ENCODE data around the gene MTCL1. TPM values are rescaled to one million over a fixed set of nuclear protein-coding genes. Genes with fewer than 3 reads are reported as not detected.

MTCL1 gene
- total and polyA plus RNA-seq, 2 of the 8 experiments (the other 6 are each of a cell fraction or from before 2014, with no cell fraction given): 16.6 to 60.8 TPM

DNA sequence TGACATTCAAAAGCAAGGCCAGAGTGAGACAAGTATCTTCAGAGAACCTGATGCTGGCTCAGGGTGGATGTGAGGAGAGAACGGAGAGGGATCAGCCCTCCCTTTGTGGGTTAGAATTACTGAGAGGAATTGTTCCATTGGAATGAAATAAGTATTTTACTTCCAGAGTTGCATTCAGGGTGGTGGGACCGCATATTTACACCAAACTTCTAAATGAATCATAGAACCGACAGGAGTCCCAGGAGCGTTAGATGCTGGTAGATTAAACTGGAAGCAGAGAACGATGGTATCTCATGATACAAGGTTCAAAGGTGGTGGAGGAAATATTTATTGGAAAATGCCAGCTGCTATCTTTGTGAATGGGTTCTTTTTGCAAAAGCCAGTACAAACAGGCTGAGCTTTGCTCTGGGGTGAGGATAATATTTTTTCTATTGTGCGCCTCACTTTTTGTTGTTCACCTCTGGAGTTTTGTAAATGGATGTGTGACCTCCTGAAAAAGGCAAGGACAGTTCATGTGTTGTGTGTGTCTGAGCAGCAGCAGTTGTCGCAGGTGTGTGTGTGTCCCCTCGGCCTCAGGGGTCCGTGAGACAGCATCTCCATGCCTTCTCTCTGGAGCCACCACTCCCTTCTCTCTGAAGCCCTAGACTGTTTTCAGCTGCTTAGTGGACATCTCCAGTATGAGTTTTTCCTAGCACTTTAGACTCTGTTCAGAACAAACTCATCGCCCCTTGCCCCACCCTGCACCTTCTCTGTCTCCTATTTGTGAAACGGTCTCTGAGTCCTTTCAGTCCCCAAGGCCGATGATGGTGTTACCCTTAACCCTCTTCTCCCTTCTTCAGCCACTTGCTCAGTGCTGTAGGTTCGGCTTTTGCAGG lies 17.8 kb downstream of the MTCL1 start:
- no peaks in the 10 kb centered on the region for H3K9me3 ChIP-seq (ENCODE audit: insufficient read depth in 2 of 2, low read depth in 1 of 2, low read length in 1 of 2)
- WGBS, 2 experiments (ENCODE audit: extremely low coverage in 1 of 2, insufficient coverage in 1 of 2, insufficient read length in 1 of 2, insufficient replicate concordance in 2 of 2, low coverage in 1 of 2, low lambda C conversion rate in 2 of 2, missing lambda C conversion rate in 1 of 2): 94% methylated on average over 13 of the region's 13 CpGs; no CpG with 5 or more reads in 1 of the 2 experiments
- FAIRE-seq (no peak), DNase-seq (ENCODE audit: low read depth in 1 of 2, low spot score in 2 of 2) (no peak)
- H3K23ac ChIP-seq (ENCODE audit: insufficient read length): no peak overlapping the region
- no peak overlapping the region for H4K5ac ChIP-seq (ENCODE audit: insufficient read length, low read depth, low read length)
- H2AFZ ChIP-seq (ENCODE audit: low read length): no peak overlapping the region
- peak overlapping the region; percentile 36 for H2BK120ac ChIP-seq (replicated peaks; ENCODE audit: low read depth, low read length)
- H3K4me3 ChIP-seq (ENCODE audit: extremely low read depth in 1 of 4, insufficient read depth in 2 of 4, low read depth in 3 of 4, low read length in 4 of 4): no peak overlapping the region
- H3K27ac ChIP-seq (ENCODE audit: low read depth, low read length): no peak overlapping the region
- CTCF ChIA-PET (ENCODE audit: partially characterized antibody): interaction anchor here (0.7 to 1.9 kb wide), 3 partner anchors 44 to 265 kb away, joined by 3 to 4 read pairs (median 3); no protein-coding TSS in a partner anchor
- peak overlapping the region; percentile 5; the same call in 1 of the 2 replicates for H3K18ac ChIP-seq (ENCODE audit: extremely low read depth, low read length)
- no peak overlapping the region; the same call in 1 of the 2 replicates for H2BK12ac ChIP-seq (ENCODE audit: low read depth, low read length)
- peak overlapping the region; percentile 80; the same call in 1 of the 2 replicates for H2BK20ac ChIP-seq (ENCODE audit: low read length)
- H3K56ac ChIP-seq (replicated peaks; ENCODE audit: insufficient read length, low read depth, low read length): no peak overlapping the region
- no peak overlapping the region for H3K4me2 ChIP-seq (ENCODE audit: insufficient read depth in 1 of 2, low read depth in 2 of 2, low read length in 2 of 2)
- peaks cover 0 to 28% of the 10 kb centered on the region in 2 experiments; a peak in 2 of 4 replicates for H3K79me2 ChIP-seq (ENCODE audit: control insufficient read depth in 1 of 2, insufficient read depth in 2 of 2, low read length in 2 of 2)
- H2BK5ac ChIP-seq (ENCODE audit: low read depth, low read length): peak overlapping the region; percentile 93; the same call in 1 of the 2 replicates
- H4K91ac ChIP-seq (replicated peaks; ENCODE audit: insufficient read length, low read length): peak overlapping the region; percentile 48
- H3K4ac ChIP-seq (replicated peaks; ENCODE audit: insufficient read length, low read depth, low read length): peak overlapping the region; percentile 2
- no peak overlapping the region for H3K9ac ChIP-seq (replicated peaks in 1 of 4; ENCODE audit: extremely low read depth in 1 of 4, low read depth in 3 of 4, low read length in 3 of 4)
- H3K4me1 ChIP-seq (replicated peaks in 1 of 4; ENCODE audit: control insufficient read depth in 3 of 4, insufficient read depth in 4 of 4, low read length in 3 of 4): peaks cover 4 to 16% (median 12%) of the 10 kb centered on the region in 4 experiments; a peak in 6 of 7 replicates
- H4K20me1 ChIP-seq (replicated peaks in 1 of 2; ENCODE audit: control insufficient read depth in 1 of 2, insufficient read depth in 2 of 2, low read length in 2 of 2): peaks cover 0 to 1% of the 10 kb centered on the region in 2 experiments
- POLR2A ChIA-PET (ENCODE audit: partially characterized antibody): interaction anchor here (3.3 kb wide), 1 partner anchor 15 kb away, joined by 12 read pairs; no protein-coding TSS in a partner anchor
- H2BK15ac ChIP-seq (ENCODE audit: low read length): 0 out of 2 replicates have a peak overlapping the region, but pooled peaks have one; percentile 54
- H4K8ac ChIP-seq (ENCODE audit: extremely low read depth, insufficient read depth, low read length): no peak overlapping the region
- no peaks in the 10 kb centered on the region for H3K27me3 ChIP-seq (replicated peaks in 1 of 4; ENCODE audit: control insufficient read depth in 3 of 4, extremely low read depth in 1 of 4, insufficient read depth in 3 of 4, low read length in 3 of 4)
- no peaks in the 10 kb centered on the region for H3K79me1 ChIP-seq (ENCODE audit: low read depth, low read length)
- H2AK5ac ChIP-seq (ENCODE audit: low read depth, low read length): no peak overlapping the region; the same call in 1 of the 2 replicates
- peaks cover 5 to 34% (median 6%) of the 10 kb centered on the region in 4 experiments; a peak in 4 of 8 replicates for H3K36me3 ChIP-seq (ENCODE audit: control insufficient read depth in 2 of 4, insufficient read depth in 4 of 4, low read length in 3 of 4)
- H3K14ac ChIP-seq (ENCODE audit: insufficient read length): no peak overlapping the region
- no peaks in the 10 kb centered on the region for H3K23me2 ChIP-seq (ENCODE audit: low read depth, low read length)
- no peak for TF ChIP-seq BCL11A (IDR thresholded peaks at IDR 0.05; ENCODE audit: low read depth in 2 of 2, low read length in 2 of 2)
- no peak for TF ChIP-seq GABPA (IDR thresholded peaks at IDR 0.05; ENCODE audit: borderline replicate concordance, insufficient read depth, low read length)
- no peak for TF ChIP-seq JUN (IDR thresholded peaks at IDR 0.05; ENCODE audit: low read depth, low read length)
- no peak for TF ChIP-seq TEAD4 (IDR thresholded peaks at IDR 0.05; ENCODE audit: low read depth, low read length)
- no peak for TF ChIP-seq RAD21 (IDR thresholded peaks at IDR 0.05 in 1 of 2, conservative IDR thresholded peaks at IDR 0.05 in 1 of 2; ENCODE audit: low read depth in 2 of 2, low read length in 2 of 2)
- no peak for TF ChIP-seq EP300 (IDR thresholded peaks at IDR 0.05; ENCODE audit: borderline replicate concordance in 1 of 2, low read depth in 2 of 2, low read length in 2 of 2)
- no peak for TF ChIP-seq MAFK (IDR thresholded peaks at IDR 0.05; ENCODE audit: low read depth, low read length)
- TF ChIP-seq, protein P1, sequence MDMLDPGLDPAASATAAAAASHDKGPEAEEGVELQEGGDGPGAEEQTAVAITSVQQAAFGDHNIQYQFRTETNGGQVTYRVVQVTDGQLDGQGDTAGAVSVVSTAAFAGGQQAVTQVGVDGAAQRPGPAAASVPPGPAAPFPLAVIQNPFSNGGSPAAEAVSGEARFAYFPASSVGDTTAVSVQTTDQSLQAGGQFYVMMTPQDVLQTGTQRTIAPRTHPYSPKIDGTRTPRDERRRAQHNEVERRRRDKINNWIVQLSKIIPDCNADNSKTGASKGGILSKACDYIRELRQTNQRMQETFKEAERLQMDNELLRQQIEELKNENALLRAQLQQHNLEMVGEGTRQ (IDR thresholded peaks at IDR 0.05; ENCODE audit: low read length): no peak
- TF ChIP-seq SRF (IDR thresholded peaks at IDR 0.05; ENCODE audit: low read depth, low read length): no peak
